BLaER1 treated with 17β-estradiol and CSF1 and Interleukin-3, amounts not matched to agents 10 nM and 100 nM (cell line): Measurements from ENCODE around the gene SLC7A5.
"Not testable (repeated sequence)": the region's sequence is repeated elsewhere in the genome, so short reads cannot be mapped to it uniquely, and the experiment has no call there.

Source experiments
- H3K27ac ChIP-seq, 11 experiments: shearing (Covaris generic); formaldehyde crosslinking; 2 replicates each; pipeline ENCODE4 v1.8.1; 2022
- H3K27me3 ChIP-seq, 11 experiments: shearing (Covaris generic); formaldehyde crosslinking; 2 replicates each; pipeline ENCODE4 v1.8.1; 2022
- H3K36me3 ChIP-seq, 11 experiments: shearing (Covaris generic); formaldehyde crosslinking; 2 replicates each; pipeline ENCODE4 v1.8.1; 2022
- H3K4me1 ChIP-seq, 10 experiments: shearing (Covaris generic); formaldehyde crosslinking; 2 replicates each; pipeline ENCODE4 v1.8.1; 2022
- H3K4me2 ChIP-seq, 11 experiments: shearing (Covaris generic); formaldehyde crosslinking; 2 replicates each; pipeline ENCODE4 v1.8.1; 2022
- H3K4me3 ChIP-seq, 10 experiments: shearing (Covaris generic); formaldehyde crosslinking; 2 replicates each; pipeline ENCODE4 v1.8.1; 2022
- H3K9ac ChIP-seq, 11 experiments: shearing (Covaris generic); formaldehyde crosslinking; 2 replicates each; pipeline ENCODE4 v1.8.1; 2022
- H3K9me3 ChIP-seq, 11 experiments: shearing (Covaris generic); formaldehyde crosslinking; replicated peaks in 1 of 11; 2 replicates each; pipeline ENCODE4 v1.8.1; 2022
- H4K20me1 ChIP-seq, 11 experiments: shearing (Covaris generic); formaldehyde crosslinking; 2 replicates each; pipeline ENCODE4 v1.8.1; 2022
- Cebpa-rat ChIP-seq, 11 experiments: shearing (Covaris generic); IDR thresholded peaks; 2 replicates each; pipeline ENCODE4 v1.8.1; 2022

SLC7A5 gene

GRCh38 chr16:87828907-87829621 is 40.2 kb downstream of the SLC7A5 start:
- Histone ChIP-seq H3K4me1 (peaks cover 45 to 90% (median 81%) of the 10 kb centered on the region in 10 experiments), H3K27ac (peak overlapping the region in 6 of 11 experiments; percentile 42 to 60 (median 52); a peak in 9 of 22 replicates), H3K36me3 (peaks cover 29 to 52% (median 44%) of the 10 kb centered on the region in 11 experiments)

DNA sequence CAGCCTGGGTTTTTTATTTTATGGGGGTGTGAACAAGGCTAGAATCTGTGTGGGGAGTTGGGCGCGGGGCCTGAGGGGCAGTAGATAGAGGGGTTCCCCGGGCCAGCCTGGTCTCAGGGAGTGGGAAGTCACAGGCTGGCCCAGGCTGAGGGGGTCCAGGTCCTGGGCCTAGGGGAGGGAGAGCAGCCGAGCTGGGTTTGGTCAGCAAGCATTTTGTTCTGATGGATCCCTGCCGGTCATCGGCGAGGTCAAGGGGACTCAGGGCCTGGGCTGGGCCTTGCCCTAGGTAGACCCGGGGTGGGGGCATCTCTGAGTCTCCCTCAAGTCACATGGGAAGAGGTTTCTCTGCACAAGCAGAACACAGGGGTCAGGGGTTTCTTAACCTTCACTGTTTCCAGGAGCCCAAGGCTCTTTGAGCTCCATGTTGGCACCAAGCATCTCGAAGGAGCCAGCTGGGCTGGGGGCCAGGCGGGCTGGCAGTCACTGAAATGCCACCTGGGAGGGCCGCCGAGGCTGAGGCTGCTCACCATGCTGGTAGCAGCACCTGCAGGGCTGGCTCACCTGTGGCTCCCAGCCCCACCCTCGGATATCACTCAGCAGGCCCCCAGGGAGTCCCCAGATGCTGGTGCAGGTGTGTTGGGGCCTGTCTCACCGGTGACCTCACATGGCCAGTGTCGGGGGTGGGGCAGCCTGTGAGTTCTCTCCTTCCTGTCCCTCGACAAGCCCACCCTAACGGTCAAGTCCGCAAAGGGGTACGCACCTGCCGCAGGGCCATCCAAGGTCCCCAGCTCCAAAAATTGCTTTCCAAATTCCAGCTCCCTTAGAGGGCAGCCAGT is 41.0 kb downstream of the SLC7A5 start:
- Histone ChIP-seq H3K36me3 (peaks cover 27 to 44% (median 36%) of the 10 kb centered on the region in 11 experiments), H3K9me3 (no peaks in the 10 kb centered on the region), H3K4me1 (peaks cover 37 to 90% (median 81%) of the 10 kb centered on the region in 10 experiments), H3K4me2 (peak overlapping the region in 9 of 11 experiments; percentile 79 to 96 (median 90); a peak in 18 of 22 replicates), H3K9ac (peak overlapping the region in 5 of 11 experiments; percentile 46 to 64 (median 56); a peak in 7 of 22 replicates), H3K27me3 (peaks cover 0 to 56% (median 0%) of the 10 kb centered on the region in 11 experiments; a peak in 8 of 22 replicates), H3K27ac (peak overlapping the region in 5 of 11 experiments; percentile 35 to 60 (median 43); a peak in 7 of 22 replicates), H3K4me3 (no peak overlapping the region), H4K20me1 (peaks cover 25 to 72% (median 54%) of the 10 kb centered on the region in 11 experiments; a peak in 21 of 22 replicates)
- no peak for TF ChIP-seq Cebpa-rat (IDR thresholded peaks at IDR 0.05)

More at GRCh38 chr16:87828907-87829621, 40.2 kb downstream of the SLC7A5 start:
- H3K9ac ChIP-seq: peak overlapping the region in 7 of 11 experiments; percentile 11 to 64 (median 56); a peak in 13 of 22 replicates
- peaks cover 0 to 50% (median 0%) of the 10 kb centered on the region in 11 experiments; a peak in 8 of 22 replicates for H3K27me3 ChIP-seq
- peak overlapping the region in 10 of 11 experiments; percentile 78 to 96 (median 90); a peak in 19 of 22 replicates for H3K4me2 ChIP-seq
- TF ChIP-seq Cebpa-rat (IDR thresholded peaks at IDR 0.05): no peak; a peak in 1 of 22 replicates
- H3K9me3 ChIP-seq: no peaks in the 10 kb centered on the region
- peaks cover 25 to 74% (median 61%) of the 10 kb centered on the region in 11 experiments; a peak in 21 of 22 replicates for H4K20me1 ChIP-seq
- H3K4me3 ChIP-seq: peak overlapping the region in 2 of 10 experiments; percentile 20 to 41; a peak in 2 of 20 replicates

- peak overlapping the region in 7 of 11 experiments; percentile 79 to 96 (median 90); a peak in 9 of 22 replicates for H3K4me2 ChIP-seq
- H3K9ac ChIP-seq, H3K9me3 ChIP-seq, H3K4me3 ChIP-seq, H3K27ac ChIP-seq: not testable (repeated sequence)
- peaks cover 25 to 38% (median 31%) of the 10 kb centered on the region in 11 experiments for H3K36me3 ChIP-seq
- H4K20me1 ChIP-seq: peaks cover 25 to 73% (median 48%) of the 10 kb centered on the region in 11 experiments; a peak in 21 of 22 replicates
- H3K4me1 ChIP-seq: peaks cover 34 to 90% (median 81%) of the 10 kb centered on the region in 10 experiments
- peaks cover 0 to 63% (median 0%) of the 10 kb centered on the region in 11 experiments; a peak in 8 of 22 replicates for H3K27me3 ChIP-seq
These were observed 41.8 kb downstream of the SLC7A5 start for GRCh38 chr16:87827588-87827915.

DNA sequence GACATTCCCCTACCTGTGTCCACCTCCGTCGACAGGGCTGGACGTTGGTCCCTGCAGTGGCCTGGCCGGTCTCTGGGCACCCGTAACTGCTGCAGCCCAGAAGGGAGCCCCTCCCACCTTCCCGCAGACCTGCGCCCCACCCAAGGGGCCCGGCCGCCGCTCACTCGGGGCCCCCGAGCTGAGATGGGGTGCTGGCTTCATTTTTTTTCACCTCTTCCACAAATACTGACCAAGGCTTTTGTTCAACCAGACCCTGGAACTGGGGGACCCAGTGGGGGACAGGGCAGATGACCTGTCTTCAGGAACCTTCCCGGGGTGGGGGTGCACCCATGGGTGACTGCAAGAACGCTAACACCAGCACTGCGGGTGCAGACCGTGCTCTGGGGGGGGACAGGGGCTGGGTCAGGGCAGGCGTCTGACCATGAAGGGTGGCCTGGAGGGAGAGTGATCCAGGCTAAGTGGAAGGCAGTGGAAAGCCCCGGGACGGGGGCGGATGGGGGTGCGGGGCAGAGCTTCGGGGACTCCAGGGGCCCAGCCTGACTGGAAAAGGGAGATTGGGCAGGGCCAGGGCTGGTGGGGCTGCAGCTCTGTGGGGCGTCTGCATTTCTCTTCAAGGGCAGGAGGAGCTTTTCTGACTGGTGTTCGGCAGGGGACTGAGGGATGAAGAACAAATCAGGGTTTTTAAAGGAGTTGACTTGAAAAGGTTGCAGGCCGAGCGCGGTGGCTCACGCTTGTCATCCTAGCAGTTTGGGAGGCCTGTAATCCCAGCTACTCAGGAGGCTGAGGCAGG is 42.3 kb downstream of the SLC7A5 start:
- Histone ChIP-seq H3K9me3 (no peaks in the 10 kb centered on the region), H3K9ac (no peak overlapping the region), H3K4me2 (peak overlapping the region in 2 of 11 experiments; percentile 91 to 96; a peak in 2 of 22 replicates), H3K27ac (no peak overlapping the region), H3K4me1 (peaks cover 32 to 90% (median 81%) of the 10 kb centered on the region in 10 experiments), H3K27me3 (peaks cover 0 to 66% (median 0%) of the 10 kb centered on the region in 11 experiments; a peak in 8 of 22 replicates), H3K4me3 (no peak overlapping the region), H3K36me3 (peaks cover 20 to 33% (median 25%) of the 10 kb centered on the region in 11 experiments), H4K20me1 (peaks cover 24 to 68% (median 42%) of the 10 kb centered on the region in 11 experiments; a peak in 21 of 22 replicates)
- no peak for TF ChIP-seq Cebpa-rat (IDR thresholded peaks at IDR 0.05)

DNA sequence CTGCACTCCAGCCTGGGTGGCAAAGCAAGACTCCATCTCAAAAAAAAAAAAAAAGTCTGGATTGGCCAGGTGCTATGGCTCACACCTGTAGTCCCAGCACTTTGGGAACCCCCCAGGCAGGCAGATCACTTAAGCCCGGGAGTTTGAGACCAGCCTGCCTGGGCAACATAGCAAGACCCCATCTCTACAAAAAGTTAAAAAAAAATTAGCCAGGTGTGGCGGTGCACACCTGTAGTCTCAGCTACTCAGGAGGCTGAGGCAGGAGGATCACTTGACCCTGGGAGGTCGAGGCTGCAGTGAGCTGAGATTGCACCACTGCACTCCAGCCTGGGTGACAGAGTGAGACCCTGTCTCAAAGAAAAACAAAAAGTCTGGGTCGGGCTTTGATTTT is 42.9 kb downstream of the SLC7A5 start:
- not testable (repeated sequence) for H3K27ac ChIP-seq, H3K9ac ChIP-seq, H3K4me2 ChIP-seq, H3K4me3 ChIP-seq, H3K9me3 ChIP-seq
- Histone ChIP-seq H3K4me1 (peaks cover 30 to 90% (median 81%) of the 10 kb centered on the region in 10 experiments), H3K27me3 (peaks cover 0 to 68% (median 0%) of the 10 kb centered on the region in 11 experiments; a peak in 8 of 22 replicates), H4K20me1 (peaks cover 18 to 62% (median 36%) of the 10 kb centered on the region in 11 experiments; a peak in 21 of 22 replicates), H3K36me3 (peaks cover 14 to 27% (median 19%) of the 10 kb centered on the region in 11 experiments)

DNA sequence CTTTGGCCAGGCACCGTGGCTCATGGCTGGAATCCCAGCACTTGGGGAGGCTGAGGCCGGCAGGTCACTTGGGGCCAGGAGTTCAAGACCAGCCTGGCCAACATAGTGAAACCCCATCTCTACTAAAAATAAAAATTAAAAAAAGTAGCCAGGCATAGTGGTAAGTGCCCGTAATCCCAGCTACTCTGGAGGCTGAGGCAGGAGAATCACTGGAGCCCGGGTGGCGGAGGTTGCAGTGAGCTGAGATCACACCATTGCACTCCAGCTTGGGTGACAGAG is 43.5 kb downstream of the SLC7A5 start:
- H3K4me3 ChIP-seq, H3K9ac ChIP-seq, H3K27ac ChIP-seq, H3K9me3 ChIP-seq: not testable (repeated sequence)
- Histone ChIP-seq H3K4me2 (peak overlapping the region in 6 of 11 experiments; percentile 15 to 89 (median 70); a peak in 8 of 22 replicates), H3K4me1 (peaks cover 25 to 90% (median 81%) of the 10 kb centered on the region in 10 experiments), H3K27me3 (peaks cover 0 to 65% (median 0%) of the 10 kb centered on the region in 11 experiments; a peak in 8 of 22 replicates), H4K20me1 (peaks cover 12 to 56% (median 30%) of the 10 kb centered on the region in 11 experiments; a peak in 20 of 22 replicates), H3K36me3 (peaks cover 8 to 20% (median 13%) of the 10 kb centered on the region in 11 experiments)

GRCh38 chr16:87824991-87825841 is 44.1 kb downstream of the SLC7A5 start:
- H3K36me3 ChIP-seq: peaks cover 3 to 15% (median 7%) of the 10 kb centered on the region in 11 experiments; a peak in 16 of 22 replicates
- no peak overlapping the region for H3K9ac ChIP-seq
- TF ChIP-seq Cebpa-rat (IDR thresholded peaks at IDR 0.05): no peak
- H3K4me2 ChIP-seq: peak overlapping the region in 7 of 11 experiments; percentile 15 to 89 (median 75); a peak in 12 of 22 replicates
- no peaks in the 10 kb centered on the region for H3K9me3 ChIP-seq
- H3K4me1 ChIP-seq: peaks cover 19 to 90% (median 81%) of the 10 kb centered on the region in 10 experiments
- H3K27ac ChIP-seq: no peak overlapping the region
- peaks cover 6 to 51% (median 24%) of the 10 kb centered on the region in 11 experiments; a peak in 20 of 22 replicates for H4K20me1 ChIP-seq
- H3K27me3 ChIP-seq: peaks cover 0 to 59% (median 0%) of the 10 kb centered on the region in 11 experiments; a peak in 8 of 22 replicates
- H3K4me3 ChIP-seq: no peak overlapping the region
